NB4 (cell line): Measurements from ENCODE around the gene PIPOX.

Experiments used
- POLR2A ChIP-seq: IDR thresholded peaks from 2 replicates; pipeline ENCODE4 v1.6.1; 2011; ENCODE audit warnings: mild to moderate bottlenecking; ENCODE audit not compliant: insufficient read length; ENCODE audit errors: extremely low read depth
- TF ChIP-seq, protein P1 (sequence below): IDR thresholded peaks from one replicate; pipeline ENCODE4 v1.5.1; 2012; ENCODE audit warnings: low read depth, low read length

DNA sequence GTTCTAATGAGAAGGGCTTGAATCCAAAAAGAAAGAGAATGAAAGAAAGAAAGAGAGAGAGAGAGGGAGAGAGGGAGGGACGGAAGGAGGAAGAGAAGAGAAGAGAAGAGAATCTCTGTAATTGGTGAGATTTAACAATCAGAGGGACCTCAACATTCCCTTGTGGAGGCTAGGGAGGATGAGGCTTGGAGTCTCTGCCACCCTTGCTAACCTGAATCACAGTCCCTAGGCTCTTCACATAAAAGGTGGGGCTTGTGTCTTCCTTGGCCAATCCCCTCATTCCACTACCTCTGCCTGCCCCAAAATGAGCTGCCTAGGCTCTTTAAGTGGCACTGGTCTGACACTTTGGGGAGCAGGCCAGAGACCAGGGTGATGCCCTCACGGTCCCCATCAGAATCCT, 30.1 kb downstream of the PIPOX start:
- TF ChIP-seq, protein P1, sequence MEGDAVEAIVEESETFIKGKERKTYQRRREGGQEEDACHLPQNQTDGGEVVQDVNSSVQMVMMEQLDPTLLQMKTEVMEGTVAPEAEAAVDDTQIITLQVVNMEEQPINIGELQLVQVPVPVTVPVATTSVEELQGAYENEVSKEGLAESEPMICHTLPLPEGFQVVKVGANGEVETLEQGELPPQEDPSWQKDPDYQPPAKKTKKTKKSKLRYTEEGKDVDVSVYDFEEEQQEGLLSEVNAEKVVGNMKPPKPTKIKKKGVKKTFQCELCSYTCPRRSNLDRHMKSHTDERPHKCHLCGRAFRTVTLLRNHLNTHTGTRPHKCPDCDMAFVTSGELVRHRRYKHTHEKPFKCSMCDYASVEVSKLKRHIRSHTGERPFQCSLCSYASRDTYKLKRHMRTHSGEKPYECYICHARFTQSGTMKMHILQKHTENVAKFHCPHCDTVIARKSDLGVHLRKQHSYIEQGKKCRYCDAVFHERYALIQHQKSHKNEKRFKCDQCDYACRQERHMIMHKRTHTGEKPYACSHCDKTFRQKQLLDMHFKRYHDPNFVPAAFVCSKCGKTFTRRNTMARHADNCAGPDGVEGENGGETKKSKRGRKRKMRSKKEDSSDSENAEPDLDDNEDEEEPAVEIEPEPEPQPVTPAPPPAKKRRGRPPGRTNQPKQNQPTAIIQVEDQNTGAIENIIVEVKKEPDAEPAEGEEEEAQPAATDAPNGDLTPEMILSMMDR: no peak
- no peak for TF ChIP-seq POLR2A
